Epithelial cell of umbilical artery (primary cell): ENCODE measurements around the gene F12. TPM values are rescaled to one million over a fixed set of nuclear protein-coding genes. Genes with fewer than 3 reads are reported as not detected.

Experiments
- total RNA-seq: library from RNA; depleted of rRNA; stranded (reverse); fragments of >200 nt; gene quantifications from 2 replicates; pipeline ENCODE4 v1.2.3, GENCODE V29; 2014

Gene F12
- 1.3 and 1.7 TPM in 2 replicates for total RNA-seq

GRCh38 chr5:177409043-177409801 is at the start of gene F12:
TSS of gene F12 (minus strand) at chr5:177409564. CDS start at chr5:177409527, 37 bp downstream.

GRCh38 chr5:177446200-177447065 is 37.1 kb upstream of the F12 start, which contains the start of gene PRR7:
TSS of gene PRR7 (plus strand) at chr5:177446814. CDS start at chr5:177455068, 8,254 bp downstream.

GRCh38 chr5:177426566-177427210 is 17.3 kb upstream of the F12 start, which contains the start of gene GRK6:
TSS of gene GRK6 (plus strand) at chr5:177426676. CDS start at chr5:177426846, 170 bp downstream.

GRCh38 chr5:177399997-177400868 is 9.1 kb downstream of the F12 start, which contains the start of gene PFN3:
TSS of gene PFN3 (minus strand) at chr5:177400661. CDS start at chr5:177400576, 85 bp downstream.

GRCh38 chr5:177384134-177384533 is 25.2 kb downstream of the F12 start, which contains the start of gene SLC34A1:
TSS of gene SLC34A1 (plus strand) at chr5:177384434. CDS start at chr5:177385742, 1,308 bp downstream.

GRCh38 chr5:177357459-177358351 is 51.7 kb downstream of the F12 start, which contains the start of gene RGS14:
TSS of gene RGS14 (plus strand) at chr5:177357924. CDS start at chr5:177358025, 101 bp downstream.

Other genes with a start within 250 kb of the F12 start
- gene RAB24, start 105.8 kb downstream of the F12 start, total RNA-seq: 15.6 and 20.5 TPM in 2 replicates
- gene PRELID1, start 105.8 kb downstream of the F12 start, total RNA-seq: 156 and 217 TPM in 2 replicates
- 14.0 and 39.8 TPM in 2 replicates for gene MXD3, start 97.7 kb downstream of the F12 start, total RNA-seq
- 441 and 442 TPM in 2 replicates for gene LMAN2, start 57.9 kb downstream of the F12 start, total RNA-seq
- 5.2 and 7.5 TPM in 2 replicates for gene RGS14, start 51.6 kb downstream of the F12 start, total RNA-seq
- not detected in 2 replicates for gene SLC34A1, start 25.1 kb downstream of the F12 start, total RNA-seq
- not detected in 2 replicates for gene PFN3, start 8.9 kb downstream of the F12 start, total RNA-seq
- gene GRK6, start 17.1 kb upstream of the F12 start, total RNA-seq: 27.0 and 31.0 TPM in 2 replicates
- gene PRR7, start 37.2 kb upstream of the F12 start, total RNA-seq: 5.8 and 10.8 TPM in 2 replicates
- 152 and 161 TPM in 2 replicates for gene DBN1, start 64.1 kb upstream of the F12 start, total RNA-seq
- gene PDLIM7, start 88.0 kb upstream of the F12 start, total RNA-seq: 54.4 and 99.4 TPM in 2 replicates
- 0.65 and 3.6 TPM in 2 replicates for gene DOK3, start 100.3 kb upstream of the F12 start, total RNA-seq
- gene DDX41, start 107.4 kb upstream of the F12 start, total RNA-seq: 84.5 and 96.1 TPM in 2 replicates
- gene FAM193B, start 145.0 kb upstream of the F12 start, total RNA-seq: 11.7 and 13.1 TPM in 2 replicates
- gene TMED9, start 182.6 kb upstream of the F12 start, total RNA-seq: 215 and 232 TPM in 2 replicates
- gene B4GALT7, start 190.6 kb upstream of the F12 start, total RNA-seq: 31.3 and 35.7 TPM in 2 replicates